H9 (cell line): ENCODE data around the gene PAM. TPM values are rescaled to one million over a fixed set of nuclear protein-coding genes. Genes with fewer than 3 reads are reported as not detected.

ENCODE experiments used
- DNase-seq: peaks from one replicate; pipeline ENCODE4 v3.0.0-alpha.2; 2017
- H2AFZ ChIP-seq: one replicate; pipeline ENCODE4 v1.6.1; 2013; ENCODE audit warnings: mild to moderate bottlenecking, low read length, control low read depth, moderate library complexity
- H2AK5ac ChIP-seq: 2 replicates; pipeline ENCODE4 v1.6.1; 2013; ENCODE audit warnings: low read length, control low read depth, mixed read lengths; ENCODE audit not compliant: insufficient read length
- H2BK120ac ChIP-seq: one replicate; pipeline ENCODE4 v1.6.1; 2013; ENCODE audit warnings: low read depth, mild to moderate bottlenecking, low read length, control low read depth, inconsistent platforms; ENCODE audit not compliant: poor library complexity, severe bottlenecking
- H2BK12ac ChIP-seq: 2 replicates; pipeline ENCODE4 v1.6.1; 2013; ENCODE audit warnings: low read length, control low read depth, mixed read lengths, low read depth; ENCODE audit not compliant: insufficient read length
- H2BK15ac ChIP-seq: 2 replicates; pipeline ENCODE4 v1.6.1; 2013; ENCODE audit warnings: low read depth, low read length, control low read depth
- H2BK20ac ChIP-seq: one replicate; pipeline ENCODE4 v1.6.1; 2013; ENCODE audit warnings: low read depth, mild to moderate bottlenecking, low read length, control low read depth, inconsistent platforms; ENCODE audit not compliant: poor library complexity, severe bottlenecking
- H2BK5ac ChIP-seq: 2 replicates; pipeline ENCODE4 v1.6.1; 2013; ENCODE audit warnings: low read length, control low read depth, mixed read lengths; ENCODE audit not compliant: insufficient read length
- H3K14ac ChIP-seq: 2 replicates; pipeline ENCODE4 v1.6.1; 2013; ENCODE audit warnings: low read length, control low read depth; ENCODE audit not compliant: insufficient read depth
- H3K18ac ChIP-seq: 2 replicates; pipeline ENCODE4 v1.6.1; 2013; ENCODE audit warnings: low read depth, mild to moderate bottlenecking, mixed read lengths, low read length, control low read depth; ENCODE audit not compliant: insufficient read length
- H3K23ac ChIP-seq: 2 replicates; pipeline ENCODE4 v1.6.1; 2013; ENCODE audit warnings: low read length, control low read depth, mixed read lengths, low read depth; ENCODE audit not compliant: insufficient read length
- H3K23me2 ChIP-seq: 2 replicates; pipeline ENCODE4 v1.6.1; 2013; ENCODE audit warnings: low read depth, mild to moderate bottlenecking, mixed read lengths, low read length, control low read depth; ENCODE audit not compliant: insufficient read length, poor library complexity, severe bottlenecking
- H3K27ac ChIP-seq: 2 replicates; pipeline ENCODE4 v1.5.1; 2013; ENCODE audit warnings: low read length, control low read depth, mixed read lengths, low read depth; ENCODE audit not compliant: insufficient read length
- H3K27me3 ChIP-seq: 2 replicates; pipeline ENCODE4 v1.6.1; 2013; ENCODE audit warnings: low read length, control low read depth, inconsistent platforms; ENCODE audit not compliant: insufficient read depth
- H3K4ac ChIP-seq: 2 replicates; pipeline ENCODE4 v1.6.1; 2013; ENCODE audit warnings: low read depth, mild to moderate bottlenecking, control low read depth, inconsistent platforms, low read length, moderate library complexity
- H3K4me1 ChIP-seq: 2 replicates; pipeline ENCODE4 v1.6.1; 2013; ENCODE audit warnings: low read length, control low read depth, inconsistent platforms; ENCODE audit not compliant: insufficient read depth
- H3K4me2 ChIP-seq: 2 replicates; pipeline ENCODE4 v1.6.1; 2013; ENCODE audit warnings: low read length, control low read depth, mixed read lengths; ENCODE audit not compliant: insufficient read length, insufficient read depth
- H3K56ac ChIP-seq: 2 replicates; pipeline ENCODE4 v1.6.1; 2013; ENCODE audit warnings: low read depth, mild to moderate bottlenecking, mixed read lengths, low read length, control low read depth; ENCODE audit not compliant: insufficient read length
- H3K79me1 ChIP-seq: 2 replicates; pipeline ENCODE4 v1.6.1; 2013; ENCODE audit warnings: low read depth, mild to moderate bottlenecking, moderate library complexity, low read length, control low read depth, inconsistent platforms; ENCODE audit not compliant: insufficient read depth, poor library complexity, severe bottlenecking
- H3K79me2 ChIP-seq: 2 replicates; pipeline ENCODE4 v1.6.1; 2013; ENCODE audit warnings: low read length, control low read depth, inconsistent platforms; ENCODE audit not compliant: insufficient read depth
- H3K9ac ChIP-seq: 2 replicates; pipeline ENCODE4 v1.6.1; 2013; ENCODE audit warnings: low read length, control low read depth, mixed read lengths; ENCODE audit not compliant: insufficient read length; ENCODE audit errors: extremely low read depth
- H3K9me3 ChIP-seq: one replicate; pipeline ENCODE4 v1.6.1; 2013; ENCODE audit warnings: low read depth, low read length, inconsistent platforms; ENCODE audit not compliant: control insufficient read depth
- H3T11ph ChIP-seq: one replicate; pipeline ENCODE4 v1.6.1; 2013; ENCODE audit warnings: mild to moderate bottlenecking, low read length, control low read depth, inconsistent platforms
- H4K20me1 ChIP-seq: one replicate; pipeline ENCODE4 v1.6.1; 2013; ENCODE audit not compliant: control insufficient read depth, insufficient read length, insufficient read depth
- H4K5ac ChIP-seq: 2 replicates; pipeline ENCODE4 v1.6.1; 2013; ENCODE audit warnings: low read depth, mild to moderate bottlenecking, mixed read lengths, low read length, control low read depth; ENCODE audit not compliant: insufficient read length
- H4K8ac ChIP-seq: replicated peaks from 2 replicates; pipeline ENCODE4 v1.6.1; 2013; ENCODE audit warnings: low read length, control low read depth, mixed read lengths, low read depth; ENCODE audit not compliant: insufficient read length
- H4K91ac ChIP-seq: 2 replicates; pipeline ENCODE4 v1.6.1; 2013; ENCODE audit warnings: low read depth, mild to moderate bottlenecking, moderate library complexity, mixed read lengths, low read length, control low read depth; ENCODE audit not compliant: insufficient read length
- H3K27ac Mint-ChIP-seq, 3 experiments: 2 replicates in 2 of 3; 3 replicates in 1 of 3; pipeline ENCODE4 v1.8.0; 2020 to 2021; ENCODE audit warnings: mixed read lengths in 3 of 3, mild to moderate bottlenecking in 1 of 3, moderate library complexity in 1 of 3
- H3K27me3 Mint-ChIP-seq: 2 replicates; pipeline ENCODE4 v1.8.0; 2021; ENCODE audit warnings: low read depth, mild to moderate bottlenecking, moderate library complexity, mixed read lengths
- H3K36me3 Mint-ChIP-seq, 3 experiments: 2 replicates in 2 of 3; 3 replicates in 1 of 3; pipeline ENCODE4 v1.8.0; 2020 to 2021; ENCODE audit warnings: low read depth in 3 of 3, mixed read lengths in 3 of 3; ENCODE audit not compliant: insufficient read depth in 1 of 3
- H3K4me1 Mint-ChIP-seq, 2 experiments: 2 replicates each; pipeline ENCODE4 v1.8.0; 2020; ENCODE audit warnings: mixed read lengths in 2 of 2
- H3K4me3 Mint-ChIP-seq, 2 experiments: 2 replicates in 1 of 2; 3 replicates in 1 of 2; pipeline ENCODE4 v1.8.0; 2020 to 2021; ENCODE audit warnings: mild to moderate bottlenecking in 2 of 2, mixed read lengths in 2 of 2, moderate library complexity in 1 of 2
- H3K9me3 Mint-ChIP-seq, 2 experiments: 2 replicates in 1 of 2; 3 replicates in 1 of 2; pipeline ENCODE4 v1.8.0; 2020; ENCODE audit warnings: mild to moderate bottlenecking in 2 of 2, mixed read lengths in 2 of 2, moderate library complexity in 1 of 2
- CTCF ChIP-seq: fragments of 200-600 bp; sonication (generic); conservative IDR thresholded peaks from 3 replicates; pipeline ENCODE4 v1.8.0; 2021; ENCODE audit warnings: antibody characterized with exemption, mild to moderate bottlenecking
- WGBS: extraction: QIAGEN DNeasy Blood & Tissue Kit; methylation state at CpG from one replicate; pipeline ENCODE4 v1.1.7; 2013; ENCODE audit warnings: missing lambda C conversion rate, low lambda C conversion rate, mixed read lengths; ENCODE audit not compliant: insufficient read length; ENCODE audit errors: extremely low coverage; 5-methylcytosine and 5-hydroxymethylcytosine counted together
- total RNA-seq: library from RNA; stranded (reverse); gene quantifications from 2 replicates; pipeline ENCODE4 v1.2.1, GENCODE V29; 2021

PAM gene
- total RNA-seq, 1 experiment from 2014 or later, result 31.5 TPM

GRCh38 chr5:102713682-102714231 lies 41.3 kb upstream of the PAM start:
- no peak overlapping the region for H3K23ac ChIP-seq
- H2BK12ac ChIP-seq, result no peak overlapping the region
- no CpG with 5 or more reads among the region's 6 CpGs for WGBS
- H4K20me1 ChIP-seq, result no peaks in the 10 kb centered on the region
- Mint-ChIP-seq H3K4me1 (peaks cover 3 to 5% of the 10 kb centered on the region in 2 experiments; a peak in 3 of 4 replicates), H3K4me3 (no peak overlapping the region), H3K27ac (no peak overlapping the region), H3K36me3 (no peaks in the 10 kb centered on the region), H3K27me3 (no peaks in the 10 kb centered on the region), H3K9me3 (no peaks in the 10 kb centered on the region)
- H3K14ac ChIP-seq, result no peak overlapping the region
- no peak overlapping the region for H3K4me2 ChIP-seq
- no peak overlapping the region for H4K5ac ChIP-seq
- no peak for DNase-seq
- H3T11ph ChIP-seq, result no peak overlapping the region
- H3K27me3 ChIP-seq, result no peaks in the 10 kb centered on the region
- H3K9ac ChIP-seq, result no peak overlapping the region
- no peak overlapping the region for H3K4ac ChIP-seq
- no peak for TF ChIP-seq CTCF
- no peak overlapping the region for H3K27ac ChIP-seq
- H2BK120ac ChIP-seq, result no peak overlapping the region
- no peaks in the 10 kb centered on the region for H3K79me2 ChIP-seq
- H2BK15ac ChIP-seq, result no peak overlapping the region
- H2BK5ac ChIP-seq, result no peak overlapping the region
- no peak overlapping the region for H3K56ac ChIP-seq
- 0 out of 2 replicates have a peak, but pooled peaks cover 3% of the 10 kb centered on the region for H3K4me1 ChIP-seq
- no peak overlapping the region for H2BK20ac ChIP-seq
- H3K23me2 ChIP-seq, result no peaks in the 10 kb centered on the region
- no peak overlapping the region for H3K18ac ChIP-seq
- no peaks in the 10 kb centered on the region for H3K9me3 ChIP-seq
- no peak overlapping the region for H2AK5ac ChIP-seq
- H4K8ac ChIP-seq, result no peak overlapping the region
- H2AFZ ChIP-seq, result no peak overlapping the region
- H4K91ac ChIP-seq, result no peak overlapping the region
- no peaks in the 10 kb centered on the region for H3K79me1 ChIP-seq
